ENCODE results near the gene RPL13.

- TF ChIP-seq CTCF (IDR thresholded peaks at IDR 0.05) (no peak), POLR2A (IDR thresholded peaks at IDR 0.05) (no peak)
Measured at GRCh38 chr16:89561884-89562599, 1.6 kb downstream of the RPL13 start.

Measured in thyroid gland (tissue), 4 donors.